ENCODE results near the gene FGF1. TPM values are rescaled to one million over a fixed set of nuclear protein-coding genes. Genes with fewer than 3 reads are reported as not detected.

Gene FGF1
- total and polyA plus RNA-seq, 2 donors (not counting 1 experiment from before 2014, with no cell fraction given): not detected

DNA sequence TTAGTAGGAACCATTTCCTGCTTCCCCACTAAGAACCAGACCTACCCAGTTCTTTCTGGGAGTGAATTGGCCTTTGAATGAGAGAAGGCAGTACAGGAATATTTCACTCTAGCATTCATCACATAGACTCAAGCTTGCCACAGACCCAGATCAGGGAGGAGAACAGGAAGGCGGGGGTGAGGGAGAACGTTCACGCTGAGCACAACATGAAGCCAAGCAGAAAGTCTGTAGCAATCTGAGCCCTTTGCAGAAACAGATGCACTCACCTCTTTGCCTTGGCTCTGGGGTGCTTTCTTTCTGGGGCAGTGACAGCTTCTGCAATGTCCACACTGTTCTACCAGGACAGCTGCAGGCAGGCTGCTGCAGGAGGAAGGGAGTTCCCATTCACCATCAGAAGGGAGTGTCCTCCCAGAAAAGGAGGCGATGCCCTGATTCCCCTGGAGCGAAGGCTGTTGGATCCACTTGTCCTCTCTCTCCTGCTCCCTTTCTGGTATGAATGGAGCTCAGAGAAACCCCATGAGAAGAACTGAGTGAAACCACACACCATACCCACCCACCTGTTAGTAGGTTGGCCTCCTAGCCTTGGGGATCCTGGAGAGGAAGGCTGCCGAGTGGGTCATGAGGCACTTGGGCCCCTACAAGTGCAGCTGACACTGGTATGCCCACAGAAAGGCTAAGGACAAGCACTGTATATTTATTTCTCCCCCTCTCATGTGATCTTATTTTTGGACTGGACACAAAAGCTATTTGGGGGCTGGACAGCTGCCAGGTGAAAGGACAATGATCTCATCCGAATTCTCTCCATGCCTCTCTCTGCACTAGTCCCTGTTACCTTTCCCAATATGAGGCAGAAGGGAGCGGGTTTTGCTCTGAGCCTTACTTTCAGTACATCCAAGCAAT lies 11.7 kb upstream of the FGF1 start:
- no peak overlapping the region for H3K27ac Mint-ChIP-seq
- ChIA-PET CTCF (interaction anchor here (0.7 to 2.0 kb wide), 7 partner anchors 11 to 931 kb away, joined by 3 to 8 read pairs (median 3); no protein-coding TSS in a partner anchor), POLR2A (no interaction called here)
- H3K4me3 Mint-ChIP-seq: no peak overlapping the region
- DNase-seq (no peak), ATAC-seq (ENCODE audit: low read depth) (no peak)
- Histone ChIP-seq H3K4me2 (replicated peaks; ENCODE audit: low read depth, low read length, poor library complexity, severe bottlenecking) (no peak overlapping the region), H3K27ac (ENCODE audit: low read length in 2 of 2) (no peak overlapping the region), H4K20me1 (ENCODE audit: control insufficient read depth, insufficient read depth, low read length, poor library complexity, severe bottlenecking) (no peaks in the 10 kb centered on the region), H3K4me1 (ENCODE audit: control insufficient read depth in 2 of 2, insufficient read depth in 2 of 2, low read length in 2 of 2) (no peaks in the 10 kb centered on the region), H3K27me3 (replicated peaks in 1 of 4; ENCODE audit: control extremely low read depth in 1 of 4, control insufficient read depth in 3 of 4, insufficient read depth in 4 of 4, low read length in 3 of 4) (no peaks in the 10 kb centered on the region), H3K9me3 (ENCODE audit: control extremely low read depth in 1 of 3, control insufficient read depth in 2 of 3, insufficient read depth in 1 of 3, low read length in 2 of 3) (peaks cover 0 to 6% (median 5%) of the 10 kb centered on the region in 3 donors), H3K4me3 (ENCODE audit: control extremely low read depth in 1 of 5, extremely low read depth in 1 of 5, insufficient read depth in 1 of 5, low read depth in 2 of 5, low read length in 4 of 5) (no peak overlapping the region), H3K9ac (ENCODE audit: low read length) (no peak overlapping the region), H3K36me3 (replicated peaks in 1 of 2; ENCODE audit: control extremely low read depth in 1 of 2, control insufficient read depth in 1 of 2, extremely low read depth in 1 of 2, insufficient read depth in 2 of 2, low read length in 1 of 2) (no peaks in the 10 kb centered on the region), H3K79me2 (ENCODE audit: control insufficient read depth, insufficient read depth, low read length) (no peaks in the 10 kb centered on the region), H2AFZ (ENCODE audit: insufficient read depth, low read depth, low read length, poor library complexity, severe bottlenecking) (no peak overlapping the region)
- 45% methylated on average over 4 of the region's 8 CpGs for WGBS (ENCODE audit: insufficient coverage)
- H3K27me3 Mint-ChIP-seq: peaks cover 11% of the 10 kb centered on the region
- no peaks in the 10 kb centered on the region for H3K4me1 Mint-ChIP-seq
- no peaks in the 10 kb centered on the region for H3K9me3 Mint-ChIP-seq (ENCODE audit: insufficient read depth)
- no peak for TF ChIP-seq EZH2 (IDR thresholded peaks at IDR 0.05; ENCODE audit: borderline replicate concordance, insufficient read depth, low read depth, low read length, poor library complexity, severe bottlenecking)
- intact Hi-C loops (cut with micrococcal nuclease): no loop called here

DNA sequence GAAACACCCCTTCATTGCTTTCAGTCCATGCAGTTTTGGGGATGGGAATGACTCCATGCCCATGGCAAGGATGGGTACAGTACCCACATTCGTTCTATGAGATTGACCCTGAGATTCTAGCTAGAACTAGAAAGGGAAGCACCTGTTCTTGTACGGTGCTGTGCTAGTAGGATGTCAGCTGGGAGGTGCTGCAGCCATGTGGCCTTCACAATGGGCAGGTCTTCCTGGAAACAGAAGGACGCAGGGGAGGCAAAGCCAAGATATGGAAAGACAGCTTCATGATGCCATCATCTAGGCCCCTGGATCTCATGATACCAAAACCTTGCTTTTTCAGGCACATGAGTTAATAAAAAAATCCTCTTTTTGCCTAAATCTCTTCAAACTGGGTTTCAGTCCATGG lies 10.5 kb upstream of the FGF1 start:
- Mint-ChIP-seq H3K4me1 (no peaks in the 10 kb centered on the region), H3K9me3 (ENCODE audit: insufficient read depth) (no peaks in the 10 kb centered on the region), H3K27ac (no peak overlapping the region), H3K27me3 (peaks cover 11% of the 10 kb centered on the region), H3K4me3 (no peak overlapping the region)
- ATAC-seq (ENCODE audit: low read depth) (no peak), DNase-seq (no peak)
- Histone ChIP-seq H3K79me2 (ENCODE audit: control insufficient read depth, insufficient read depth, low read length) (no peaks in the 10 kb centered on the region), H3K4me3 (ENCODE audit: control extremely low read depth in 1 of 5, extremely low read depth in 1 of 5, insufficient read depth in 1 of 5, low read depth in 2 of 5, low read length in 4 of 5) (no peak overlapping the region), H2AFZ (ENCODE audit: insufficient read depth, low read depth, low read length, poor library complexity, severe bottlenecking) (no peak overlapping the region), H3K36me3 (replicated peaks in 1 of 2; ENCODE audit: control extremely low read depth in 1 of 2, control insufficient read depth in 1 of 2, extremely low read depth in 1 of 2, insufficient read depth in 2 of 2, low read length in 1 of 2) (no peaks in the 10 kb centered on the region), H3K4me1 (ENCODE audit: control insufficient read depth in 2 of 2, insufficient read depth in 2 of 2, low read length in 2 of 2) (no peaks in the 10 kb centered on the region), H3K27ac (ENCODE audit: low read length in 2 of 2) (no peak overlapping the region), H3K27me3 (replicated peaks in 1 of 4; ENCODE audit: control extremely low read depth in 1 of 4, control insufficient read depth in 3 of 4, insufficient read depth in 4 of 4, low read length in 3 of 4) (no peaks in the 10 kb centered on the region), H3K9ac (ENCODE audit: low read length) (no peak overlapping the region), H4K20me1 (ENCODE audit: control insufficient read depth, insufficient read depth, low read length, poor library complexity, severe bottlenecking) (no peaks in the 10 kb centered on the region), H3K9me3 (ENCODE audit: control extremely low read depth in 1 of 3, control insufficient read depth in 2 of 3, insufficient read depth in 1 of 3, low read length in 2 of 3) (peaks cover 0 to 6% (median 5%) of the 10 kb centered on the region in 3 donors), H3K4me2 (replicated peaks; ENCODE audit: low read depth, low read length, poor library complexity, severe bottlenecking) (no peak overlapping the region)
- CTCF ChIA-PET: interaction anchor here (0.9 to 1.3 kb wide), 2 partner anchors 16 to 704 kb away, joined by 3 to 5 read pairs; no protein-coding TSS in a partner anchor
- TF ChIP-seq, protein P1, sequence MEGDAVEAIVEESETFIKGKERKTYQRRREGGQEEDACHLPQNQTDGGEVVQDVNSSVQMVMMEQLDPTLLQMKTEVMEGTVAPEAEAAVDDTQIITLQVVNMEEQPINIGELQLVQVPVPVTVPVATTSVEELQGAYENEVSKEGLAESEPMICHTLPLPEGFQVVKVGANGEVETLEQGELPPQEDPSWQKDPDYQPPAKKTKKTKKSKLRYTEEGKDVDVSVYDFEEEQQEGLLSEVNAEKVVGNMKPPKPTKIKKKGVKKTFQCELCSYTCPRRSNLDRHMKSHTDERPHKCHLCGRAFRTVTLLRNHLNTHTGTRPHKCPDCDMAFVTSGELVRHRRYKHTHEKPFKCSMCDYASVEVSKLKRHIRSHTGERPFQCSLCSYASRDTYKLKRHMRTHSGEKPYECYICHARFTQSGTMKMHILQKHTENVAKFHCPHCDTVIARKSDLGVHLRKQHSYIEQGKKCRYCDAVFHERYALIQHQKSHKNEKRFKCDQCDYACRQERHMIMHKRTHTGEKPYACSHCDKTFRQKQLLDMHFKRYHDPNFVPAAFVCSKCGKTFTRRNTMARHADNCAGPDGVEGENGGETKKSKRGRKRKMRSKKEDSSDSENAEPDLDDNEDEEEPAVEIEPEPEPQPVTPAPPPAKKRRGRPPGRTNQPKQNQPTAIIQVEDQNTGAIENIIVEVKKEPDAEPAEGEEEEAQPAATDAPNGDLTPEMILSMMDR (IDR thresholded peaks at IDR 0.05): no peak
- TF ChIP-seq EZH2 (IDR thresholded peaks at IDR 0.05; ENCODE audit: borderline replicate concordance, insufficient read depth, low read depth, low read length, poor library complexity, severe bottlenecking): no peak
- POLR2A ChIA-PET: no interaction called here
- WGBS (ENCODE audit: insufficient coverage): 88% methylated on average over 3 of the region's 3 CpGs
- intact Hi-C loops (cut with micrococcal nuclease): no loop called here
